GM12878 (cell line): ENCODE data around the gene ARHGAP22.
A peak's percentile ranks its signal among the peaks of the same experiment; 100 is the strongest.

Experiments used
- ATF7 ChIP-seq: fragments of 450-650 bp; IDR thresholded peaks from 2 replicates; pipeline ENCODE4 v1.6.1; 2016; ENCODE audit warnings: low read depth, mild to moderate bottlenecking
- CBX3 ChIP-seq: fragments of 200-600 bp; sonication (generic); IDR thresholded peaks from 2 replicates; pipeline ENCODE4 v1.6.1; 2016; ENCODE audit warnings: low read depth, borderline replicate concordance
- CBX5 ChIP-seq: sonication (generic); IDR thresholded peaks from 2 replicates; pipeline ENCODE4 v1.6.1; 2016; ENCODE audit warnings: low read depth, moderate library complexity, mild to moderate bottlenecking, inconsistent platforms
- CHD4 ChIP-seq: fragments of 200-600 bp; sonication (generic); IDR thresholded peaks from 2 replicates; pipeline ENCODE4 v1.6.1; 2016; ENCODE audit warnings: mild to moderate bottlenecking
- EZH2 ChIP-seq: IDR thresholded peaks from 2 replicates; pipeline ENCODE4 v1.6.1; 2012; ENCODE audit warnings: low read depth, mild to moderate bottlenecking, control low read depth, inconsistent platforms, low read length, borderline replicate concordance; ENCODE audit not compliant: control insufficient read depth
- KDM1A ChIP-seq: fragments of 200-600 bp; sonication (generic); IDR thresholded peaks from 2 replicates; pipeline ENCODE4 v1.6.1; 2016; ENCODE audit warnings: borderline replicate concordance
- MXI1 ChIP-seq: fragments of 150-350 bp; IDR thresholded peaks from 2 replicates; pipeline ENCODE4 v1.6.1; 2011; ENCODE audit warnings: low read depth, mild to moderate bottlenecking, inconsistent platforms, low read length, improper control_type of control experiment
- PML ChIP-seq: IDR thresholded peaks from 2 replicates; pipeline ENCODE4 v1.6.1; 2012; ENCODE audit warnings: low read length, inconsistent platforms
- POLR2A ChIP-seq: IDR thresholded peaks from 2 replicates; pipeline ENCODE4 v1.6.1; 2011; ENCODE audit warnings: low read depth, mild to moderate bottlenecking, low read length
- TF ChIP-seq, protein P1 (sequence below), 3 experiments: IDR thresholded peaks in 2 of 3; conservative IDR thresholded peaks in 1 of 3; 2 replicates each; pipeline ENCODE4 v1.5.1; 2011; ENCODE audit warnings: low read depth in 3 of 3, low read length in 3 of 3, mild to moderate bottlenecking in 3 of 3, control low read depth in 2 of 3, moderate library complexity in 2 of 3, inconsistent platforms in 1 of 3, mixed read lengths in 1 of 3; ENCODE audit not compliant: control insufficient read depth in 2 of 3, insufficient read depth in 1 of 3; ENCODE audit errors: extremely low read depth in 1 of 3

DNA sequence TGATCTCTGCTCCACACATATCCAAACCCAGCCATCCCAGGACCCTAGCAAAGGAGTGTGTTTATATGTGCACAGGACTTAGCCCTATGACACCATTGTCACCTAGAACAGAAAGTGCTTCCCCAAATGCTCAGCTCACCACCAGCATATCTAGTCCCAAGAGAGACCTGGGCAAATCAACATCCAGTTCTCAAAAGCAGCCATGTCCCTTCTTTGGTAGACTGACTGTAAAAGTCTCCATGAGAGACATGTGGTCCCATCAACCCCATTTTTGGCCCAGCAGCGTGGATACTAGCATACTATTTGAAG is 20.9 kb upstream of the ARHGAP22 start:
- no peak for TF ChIP-seq KDM1A
- TF ChIP-seq CBX5, result no peak
- no peak for TF ChIP-seq PML
- TF ChIP-seq POLR2A, result no peak
- TF ChIP-seq, protein P1, sequence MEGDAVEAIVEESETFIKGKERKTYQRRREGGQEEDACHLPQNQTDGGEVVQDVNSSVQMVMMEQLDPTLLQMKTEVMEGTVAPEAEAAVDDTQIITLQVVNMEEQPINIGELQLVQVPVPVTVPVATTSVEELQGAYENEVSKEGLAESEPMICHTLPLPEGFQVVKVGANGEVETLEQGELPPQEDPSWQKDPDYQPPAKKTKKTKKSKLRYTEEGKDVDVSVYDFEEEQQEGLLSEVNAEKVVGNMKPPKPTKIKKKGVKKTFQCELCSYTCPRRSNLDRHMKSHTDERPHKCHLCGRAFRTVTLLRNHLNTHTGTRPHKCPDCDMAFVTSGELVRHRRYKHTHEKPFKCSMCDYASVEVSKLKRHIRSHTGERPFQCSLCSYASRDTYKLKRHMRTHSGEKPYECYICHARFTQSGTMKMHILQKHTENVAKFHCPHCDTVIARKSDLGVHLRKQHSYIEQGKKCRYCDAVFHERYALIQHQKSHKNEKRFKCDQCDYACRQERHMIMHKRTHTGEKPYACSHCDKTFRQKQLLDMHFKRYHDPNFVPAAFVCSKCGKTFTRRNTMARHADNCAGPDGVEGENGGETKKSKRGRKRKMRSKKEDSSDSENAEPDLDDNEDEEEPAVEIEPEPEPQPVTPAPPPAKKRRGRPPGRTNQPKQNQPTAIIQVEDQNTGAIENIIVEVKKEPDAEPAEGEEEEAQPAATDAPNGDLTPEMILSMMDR (IDR thresholded peaks at IDR 0.05 in 2 of 3, conservative IDR thresholded peaks at IDR 0.05 in 1 of 3; ENCODE audit: control insufficient read depth in 2 of 3, extremely low read depth in 1 of 3, insufficient read depth in 1 of 3, low read depth in 3 of 3, low read length in 3 of 3), result no peak
- TF ChIP-seq MXI1, result no peak
- TF ChIP-seq EZH2, result no peak
- TF ChIP-seq ATF7, result peak; percentile 71; the same call in 1 of the 2 replicates
- no peak for TF ChIP-seq CHD4
- TF ChIP-seq CBX3, result no peak
